ENCODE measurements around the gene PPA1.

PPA1 gene

GRCh38 chr10:70178139-70178725 lies 55.0 kb downstream of the PPA1 start:
- H3K4me1 Mint-ChIP-seq: no peaks in the 10 kb centered on the region
- H3K27ac Mint-ChIP-seq: no peak overlapping the region
- peaks cover 22% of the 10 kb centered on the region for H3K27me3 Mint-ChIP-seq (ENCODE audit: low read depth)
- peaks cover 6% of the 10 kb centered on the region for H3K9me3 Mint-ChIP-seq
- TF ChIP-seq CTCF (IDR thresholded peaks at IDR 0.05; ENCODE audit: unreplicated experiment in 3 of 3): no peak
- H3K36me3 Mint-ChIP-seq (ENCODE audit: low read depth): no peaks in the 10 kb centered on the region
- no peak overlapping the region for H3K4me3 Mint-ChIP-seq

DNA sequence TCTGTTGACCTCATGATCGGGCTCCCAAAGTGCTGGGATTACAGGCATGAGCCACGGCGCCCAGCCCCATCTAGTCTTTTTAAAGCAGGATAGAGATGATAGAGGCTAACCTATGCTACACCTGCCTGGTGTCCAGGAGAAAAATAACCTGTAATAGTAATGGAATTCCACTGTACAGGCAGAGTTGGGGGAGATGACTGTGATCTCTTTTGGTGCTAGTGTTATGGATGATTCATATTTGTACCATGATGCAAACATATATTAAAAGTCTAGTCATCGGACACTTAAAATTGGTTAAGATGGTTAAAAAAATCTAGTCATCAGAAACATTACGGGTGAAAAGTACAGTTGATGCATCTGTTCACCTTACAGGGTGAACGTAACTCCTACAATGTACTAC lies 56.8 kb downstream of the PPA1 start:
- peaks cover 6% of the 10 kb centered on the region for H3K9me3 Mint-ChIP-seq
- no peak overlapping the region for H3K27ac Mint-ChIP-seq
- H3K27me3 Mint-ChIP-seq (ENCODE audit: low read depth): peaks cover 15% of the 10 kb centered on the region
- H3K4me1 Mint-ChIP-seq: no peaks in the 10 kb centered on the region
- H3K36me3 Mint-ChIP-seq (ENCODE audit: low read depth): no peaks in the 10 kb centered on the region
- no peak overlapping the region for H3K4me3 Mint-ChIP-seq
- no peak for TF ChIP-seq CTCF (IDR thresholded peaks at IDR 0.05; ENCODE audit: unreplicated experiment in 3 of 3)

DNA sequence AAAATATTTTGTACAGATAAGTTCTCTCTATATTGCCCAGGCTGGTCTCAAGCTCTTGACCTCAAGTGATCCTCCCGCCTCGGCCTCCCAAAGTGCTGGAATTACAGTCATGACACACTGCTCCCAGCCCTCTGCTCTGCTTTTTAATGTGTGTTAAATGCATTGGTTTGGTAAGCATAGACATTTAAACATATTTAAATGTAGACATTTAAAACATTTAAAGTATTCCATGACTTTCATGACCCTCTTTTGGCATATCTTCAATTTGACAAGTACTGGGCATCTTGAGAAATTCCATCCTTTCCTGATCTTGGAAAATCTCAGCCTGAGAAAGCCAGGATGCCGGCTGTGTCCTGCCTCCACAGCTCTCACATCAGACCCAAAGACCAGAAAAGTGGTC lies 57.7 kb downstream of the PPA1 start:
- Mint-ChIP-seq H3K9me3 (peaks cover 6% of the 10 kb centered on the region), H3K4me1 (no peaks in the 10 kb centered on the region), H3K27ac (no peak overlapping the region), H3K4me3 (no peak overlapping the region), H3K27me3 (ENCODE audit: low read depth) (peaks cover 11% of the 10 kb centered on the region), H3K36me3 (ENCODE audit: low read depth) (no peaks in the 10 kb centered on the region)
- no peak for TF ChIP-seq CTCF (IDR thresholded peaks at IDR 0.05; ENCODE audit: unreplicated experiment in 3 of 3)

DNA sequence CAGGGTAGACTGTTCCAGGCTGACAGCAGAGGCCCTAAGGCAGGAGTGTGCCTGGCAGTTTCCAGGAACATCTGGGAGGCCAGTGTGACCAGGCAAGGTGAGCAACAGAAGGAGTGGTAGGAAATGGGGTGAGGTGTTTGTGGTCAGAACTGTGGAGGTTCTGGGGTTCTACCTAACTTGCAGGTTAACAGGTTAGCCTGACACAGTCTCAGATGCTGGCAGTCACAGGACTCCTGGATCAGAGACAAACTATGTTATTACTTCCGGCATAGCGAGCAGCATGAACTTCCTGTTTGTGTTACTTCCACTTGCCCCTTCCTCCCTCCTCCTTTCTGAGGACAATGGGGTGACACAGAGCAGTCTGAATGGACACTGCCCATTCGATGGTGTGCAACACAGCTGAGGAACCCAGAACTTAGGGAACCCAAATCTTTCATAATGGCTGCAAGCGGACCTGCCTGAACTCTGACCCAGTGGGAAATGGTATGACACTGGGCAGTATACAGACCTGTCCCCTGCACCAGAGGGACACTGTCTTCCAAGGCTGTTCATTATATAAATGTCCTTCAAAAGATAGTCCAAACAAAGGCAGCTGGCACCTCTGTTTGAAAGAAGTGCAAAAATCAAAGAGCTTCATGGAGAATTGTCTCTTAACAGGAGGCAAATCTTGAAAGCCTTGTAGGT lies 59.0 kb downstream of the PPA1 start:
- Mint-ChIP-seq H3K36me3 (ENCODE audit: low read depth) (no peaks in the 10 kb centered on the region), H3K27ac (no peak overlapping the region), H3K9me3 (no peaks in the 10 kb centered on the region), H3K4me3 (peak overlapping the region in 1 of 3 experiments; percentile 47), H3K27me3 (ENCODE audit: low read depth) (peaks cover 14% of the 10 kb centered on the region), H3K4me1 (peaks cover 3% of the 10 kb centered on the region)
- TF ChIP-seq CTCF (IDR thresholded peaks at IDR 0.05; ENCODE audit: unreplicated experiment in 3 of 3): no peak

GRCh38 chr10:70169649-70170364 lies 63.4 kb downstream of the PPA1 start:
- Mint-ChIP-seq H3K9me3 (no peaks in the 10 kb centered on the region), H3K4me1 (peaks cover 34% of the 10 kb centered on the region), H3K27me3 (ENCODE audit: low read depth) (peaks cover 6% of the 10 kb centered on the region), H3K27ac (peak overlapping the region; percentile 68 to 97 (median 96)), H3K36me3 (ENCODE audit: low read depth) (peaks cover 8% of the 10 kb centered on the region), H3K4me3 (peak overlapping the region; percentile 94 to 98 (median 98))
- no peak for TF ChIP-seq CTCF (IDR thresholded peaks at IDR 0.05; ENCODE audit: unreplicated experiment in 3 of 3)
